ENCODE data around the gene C17orf113. TPM values are rescaled to one million over a fixed set of nuclear protein-coding genes. Genes with fewer than 3 reads are reported as not detected.
A peak's percentile ranks its signal among the peaks of the same experiment; 100 is the strongest.

Gene C17orf113
- total RNA-seq, 4 donors from 2014 or later: 0.35 to 0.57 (median 0.48) TPM; not detected in 1

DNA sequence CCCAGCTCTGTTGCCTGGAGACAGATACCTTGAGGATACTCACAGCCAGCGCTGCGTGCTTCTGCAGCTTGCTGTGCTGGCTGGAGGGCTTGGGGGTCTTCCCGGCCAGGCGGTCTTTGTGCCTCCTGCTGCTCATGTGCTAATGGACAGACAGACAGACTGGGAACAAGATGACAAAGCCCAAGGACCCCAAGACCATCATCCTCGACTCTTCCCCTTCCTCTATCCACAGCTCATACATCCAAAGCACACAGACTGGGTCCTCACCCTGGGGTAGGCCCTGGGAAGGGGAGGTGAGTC is 22.9 kb downstream of the C17orf113 start:
- H3K36me3 ChIP-seq: peaks cover 3 to 20% (median 13%) of the 10 kb centered on the region in 3 donors
- H3K27me3 ChIP-seq: peaks cover 0 to 6% (median 0%) of the 10 kb centered on the region in 4 donors
- TF ChIP-seq, protein P1, sequence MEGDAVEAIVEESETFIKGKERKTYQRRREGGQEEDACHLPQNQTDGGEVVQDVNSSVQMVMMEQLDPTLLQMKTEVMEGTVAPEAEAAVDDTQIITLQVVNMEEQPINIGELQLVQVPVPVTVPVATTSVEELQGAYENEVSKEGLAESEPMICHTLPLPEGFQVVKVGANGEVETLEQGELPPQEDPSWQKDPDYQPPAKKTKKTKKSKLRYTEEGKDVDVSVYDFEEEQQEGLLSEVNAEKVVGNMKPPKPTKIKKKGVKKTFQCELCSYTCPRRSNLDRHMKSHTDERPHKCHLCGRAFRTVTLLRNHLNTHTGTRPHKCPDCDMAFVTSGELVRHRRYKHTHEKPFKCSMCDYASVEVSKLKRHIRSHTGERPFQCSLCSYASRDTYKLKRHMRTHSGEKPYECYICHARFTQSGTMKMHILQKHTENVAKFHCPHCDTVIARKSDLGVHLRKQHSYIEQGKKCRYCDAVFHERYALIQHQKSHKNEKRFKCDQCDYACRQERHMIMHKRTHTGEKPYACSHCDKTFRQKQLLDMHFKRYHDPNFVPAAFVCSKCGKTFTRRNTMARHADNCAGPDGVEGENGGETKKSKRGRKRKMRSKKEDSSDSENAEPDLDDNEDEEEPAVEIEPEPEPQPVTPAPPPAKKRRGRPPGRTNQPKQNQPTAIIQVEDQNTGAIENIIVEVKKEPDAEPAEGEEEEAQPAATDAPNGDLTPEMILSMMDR (IDR thresholded peaks at IDR 0.05): no peak
- TF ChIP-seq POLR2A (IDR thresholded peaks at IDR 0.05): no peak
- WGBS, 2 donors: 71 to 78% methylated on average over 1 to 2 of the region's 5 CpGs
- intact Hi-C loops (cut with DNase I): loop anchor here (2.0 kb wide), 1 partner anchor 85 kb away; the partner anchor contains the start of gene DHX58
- no peak overlapping the region for H3K4me3 ChIP-seq
- no peak for DNase-seq
- peaks cover 14 to 30% (median 15%) of the 10 kb centered on the region in 3 donors for H3K4me1 ChIP-seq
- no peaks in the 10 kb centered on the region for H3K9me3 ChIP-seq
- no peak overlapping the region for H3K27ac ChIP-seq

DNA sequence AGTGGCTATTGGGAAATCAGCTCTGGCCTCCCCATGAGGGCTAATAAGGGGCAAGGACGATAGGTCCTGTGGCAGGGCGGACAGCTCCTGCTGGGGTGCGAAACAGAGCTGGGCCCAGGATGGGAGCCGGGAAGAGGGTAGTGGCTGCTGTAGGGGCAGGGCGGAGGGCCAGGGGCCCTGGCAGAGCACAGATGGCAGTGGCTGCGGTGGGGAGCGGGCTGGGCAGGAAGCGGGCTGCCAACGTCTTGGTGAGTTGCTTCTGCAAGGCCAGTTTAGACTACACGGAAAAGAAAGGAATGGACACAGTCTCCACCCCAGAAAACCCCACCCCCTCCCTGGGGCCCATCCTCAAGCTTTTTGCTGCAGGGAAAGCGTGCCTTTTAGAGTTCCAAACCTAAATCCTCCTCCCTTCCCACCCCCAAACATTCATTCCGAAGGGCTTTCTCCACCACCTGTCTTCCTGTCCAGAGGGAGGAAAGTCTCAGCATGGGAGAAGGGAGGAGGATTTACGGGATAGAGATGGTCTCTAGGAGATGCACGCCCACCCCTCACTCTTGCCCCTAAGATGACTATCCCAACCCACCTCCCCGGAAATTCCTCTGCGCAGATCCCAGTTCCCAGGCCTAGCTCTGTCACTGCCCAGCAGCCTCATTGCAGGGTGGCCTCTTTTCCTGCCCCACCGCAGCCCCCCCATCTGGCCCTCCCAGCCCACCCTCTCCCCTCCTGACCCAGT is 23.4 kb downstream of the C17orf113 start:
- H3K36me3 ChIP-seq: peaks cover 3 to 25% (median 18%) of the 10 kb centered on the region in 3 donors
- no peaks in the 10 kb centered on the region for H3K9me3 ChIP-seq
- no peak for DNase-seq
- no peak overlapping the region for H3K4me3 ChIP-seq
- no peak overlapping the region for H3K27ac ChIP-seq
- peaks cover 0 to 6% (median 0%) of the 10 kb centered on the region in 4 donors for H3K27me3 ChIP-seq
- intact Hi-C loops (cut with DNase I): loop anchor here (2.0 kb wide), 1 partner anchor 86 kb away; the partner anchor contains the start of gene DHX58
- H3K4me1 ChIP-seq: peaks cover 14 to 33% (median 15%) of the 10 kb centered on the region in 3 donors
- TF ChIP-seq, protein P1 (IDR thresholded peaks at IDR 0.05): no peak
- TF ChIP-seq POLR2A (IDR thresholded peaks at IDR 0.05): no peak
- WGBS, 2 donors: 51 to 57% methylated on average over 11 to 14 of the region's 17 CpGs

DNA sequence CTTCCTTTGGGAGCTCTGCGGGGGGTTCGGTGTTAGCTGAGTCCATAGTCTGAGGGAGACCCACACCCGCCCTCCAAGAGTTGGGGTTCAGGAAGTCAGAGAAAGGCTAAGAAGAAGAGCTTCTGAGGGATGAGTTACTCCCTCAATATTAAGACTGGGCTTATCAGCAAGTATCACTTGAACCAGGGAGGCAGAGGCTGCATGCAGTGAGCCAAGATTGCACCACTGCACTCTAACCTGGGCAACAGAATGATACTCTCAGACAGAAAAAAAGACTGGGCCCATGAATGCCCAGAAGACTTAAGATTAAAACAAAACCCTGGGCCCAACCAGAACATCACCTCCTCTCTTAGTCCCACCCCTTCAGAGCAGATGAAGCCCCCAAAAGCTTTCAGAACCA is 24.5 kb downstream of the C17orf113 start:
- TF ChIP-seq, protein P1 (IDR thresholded peaks at IDR 0.05): no peak
- no peak for TF ChIP-seq POLR2A (IDR thresholded peaks at IDR 0.05)
- Histone ChIP-seq H3K27me3 (peaks cover 0 to 6% (median 0%) of the 10 kb centered on the region in 4 donors), H3K9me3 (no peaks in the 10 kb centered on the region), H3K4me3 (no peak overlapping the region), H3K36me3 (peaks cover 3 to 32% (median 18%) of the 10 kb centered on the region in 3 donors), H3K4me1 (peaks cover 14 to 43% (median 23%) of the 10 kb centered on the region in 3 donors), H3K27ac (no peak overlapping the region)
- intact Hi-C loops (cut with DNase I): loop anchor here (2.0 kb wide), 1 partner anchor 87 kb away; the partner anchor contains the start of gene DHX58
- DNase-seq: no peak
- WGBS, 2 donors: 97 to 100% methylated on average over 3 of the region's 3 CpGs

DNA sequence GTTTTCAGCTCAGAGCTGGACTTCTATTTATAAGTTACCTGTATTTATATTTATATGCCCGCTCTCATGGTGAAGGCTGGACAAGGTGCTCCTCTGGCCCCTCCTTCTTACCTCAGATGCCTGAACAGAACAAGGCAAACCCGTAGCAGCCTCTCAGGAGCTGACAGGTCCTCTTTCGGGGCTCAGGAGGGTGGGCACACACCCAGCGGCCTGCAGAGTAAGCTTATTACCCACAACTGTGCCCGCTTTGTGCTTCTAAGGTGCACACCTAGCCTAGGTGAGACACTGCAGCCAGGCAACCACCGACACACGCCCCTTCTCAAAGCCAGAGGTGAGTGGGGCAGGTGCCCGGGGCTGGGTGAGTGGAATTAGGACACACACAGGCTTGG is 25.2 kb downstream of the C17orf113 start:
- intact Hi-C loops (cut with DNase I): no loop called here
- TF ChIP-seq, protein P1 (IDR thresholded peaks at IDR 0.05): peak in 1 of 6 experiments; percentile 17
- no peak for TF ChIP-seq POLR2A (IDR thresholded peaks at IDR 0.05)

More for the DNA sequence above, 25.2 kb downstream of the C17orf113 start:
- WGBS, 2 donors: 41 to 52% methylated on average over 4 to 5 of the region's 8 CpGs
- Histone ChIP-seq H3K9me3 (no peaks in the 10 kb centered on the region), H3K36me3 (peaks cover 3 to 32% (median 18%) of the 10 kb centered on the region in 3 donors), H3K4me3 (peak overlapping the region in 1 of 4 donors; percentile 5), H3K27ac (peak overlapping the region; percentile 60 to 85 (median 68)), H3K27me3 (peaks cover 0 to 6% (median 0%) of the 10 kb centered on the region in 4 donors), H3K4me1 (peaks cover 21 to 49% (median 28%) of the 10 kb centered on the region in 3 donors)
- no peak for DNase-seq

All from esophagus squamous epithelium (tissue), 5 donors.